OCI-LY3 (cell line): ENCODE results near the gene KLHL18.
"Not testable (repeated sequence)": the region's sequence is repeated elsewhere in the genome, so short reads cannot be mapped to it uniquely, and the experiment has no call there.

Experiments used
- EZH2phosphoT487 ChIP-seq: fragments of 200-600 bp; shearing (Covaris generic); IDR thresholded peaks from 2 replicates; pipeline ENCODE4 v1.6.1; 2018; ENCODE audit warnings: antibody characterized with exemption, mixed run types, low read depth
- TF ChIP-seq, protein P1 (sequence below): fragments of 200-600, 300-600 bp; sonication (generic); IDR thresholded peaks from 2 replicates; pipeline ENCODE4 v1.5.1; 2014; ENCODE audit warnings: antibody characterized with exemption, low read length, low read depth

DNA sequence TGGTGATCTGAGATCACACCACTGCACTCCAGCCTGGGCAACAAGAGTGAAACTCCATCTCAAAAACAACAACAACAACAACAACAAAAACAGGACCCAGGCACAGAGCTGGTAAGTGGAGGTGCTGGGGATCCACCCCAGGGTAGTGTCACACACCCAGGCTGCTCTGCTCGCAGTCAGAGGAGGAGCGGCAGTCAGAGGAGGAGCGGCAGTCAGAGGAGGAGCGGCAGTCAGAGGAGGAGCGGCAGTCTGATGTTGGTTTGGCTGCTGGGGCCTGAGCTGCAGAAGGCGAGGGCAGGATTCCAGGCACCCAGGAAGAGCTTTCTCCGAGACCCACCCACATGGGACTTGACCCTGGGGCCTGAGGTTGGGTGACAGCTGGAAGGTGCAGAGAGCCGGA lies 87.3 kb downstream of the KLHL18 start:
- TF ChIP-seq, protein P1, sequence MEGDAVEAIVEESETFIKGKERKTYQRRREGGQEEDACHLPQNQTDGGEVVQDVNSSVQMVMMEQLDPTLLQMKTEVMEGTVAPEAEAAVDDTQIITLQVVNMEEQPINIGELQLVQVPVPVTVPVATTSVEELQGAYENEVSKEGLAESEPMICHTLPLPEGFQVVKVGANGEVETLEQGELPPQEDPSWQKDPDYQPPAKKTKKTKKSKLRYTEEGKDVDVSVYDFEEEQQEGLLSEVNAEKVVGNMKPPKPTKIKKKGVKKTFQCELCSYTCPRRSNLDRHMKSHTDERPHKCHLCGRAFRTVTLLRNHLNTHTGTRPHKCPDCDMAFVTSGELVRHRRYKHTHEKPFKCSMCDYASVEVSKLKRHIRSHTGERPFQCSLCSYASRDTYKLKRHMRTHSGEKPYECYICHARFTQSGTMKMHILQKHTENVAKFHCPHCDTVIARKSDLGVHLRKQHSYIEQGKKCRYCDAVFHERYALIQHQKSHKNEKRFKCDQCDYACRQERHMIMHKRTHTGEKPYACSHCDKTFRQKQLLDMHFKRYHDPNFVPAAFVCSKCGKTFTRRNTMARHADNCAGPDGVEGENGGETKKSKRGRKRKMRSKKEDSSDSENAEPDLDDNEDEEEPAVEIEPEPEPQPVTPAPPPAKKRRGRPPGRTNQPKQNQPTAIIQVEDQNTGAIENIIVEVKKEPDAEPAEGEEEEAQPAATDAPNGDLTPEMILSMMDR, result not testable (repeated sequence)
- not testable (repeated sequence) for TF ChIP-seq EZH2phosphoT487
